K562 (cell line): ENCODE data around the gene AKT2. TPM values are rescaled to one million over a fixed set of nuclear protein-coding genes. Genes with fewer than 3 reads are reported as not detected.

Source experiments
- CHAMP1 ChIP-seq: fragments of 450-650 bp; IDR thresholded peaks from 2 replicates; pipeline ENCODE4 v1.6.1; 2016; ENCODE audit warnings: mild to moderate bottlenecking
- CHD4 ChIP-seq: fragments of 200-600 bp; sonication (generic); IDR thresholded peaks from 3 replicates; pipeline ENCODE4 v1.6.1; 2012; ENCODE audit warnings: low read depth, mild to moderate bottlenecking, mixed read lengths, low read length, inconsistent platforms; ENCODE audit not compliant: insufficient read depth, insufficient replicate concordance, poor library complexity, severe bottlenecking
- E2F3 ChIP-seq: fragments of 250-450 bp; sonication (Bioruptor Pico); IDR thresholded peaks from 2 replicates; pipeline ENCODE4 v1.4.0; 2020; ENCODE audit warnings: mild to moderate bottlenecking
- ELK1 ChIP-seq: sonication (generic); formaldehyde crosslinking; IDR thresholded peaks from 2 replicates; pipeline ENCODE4 v1.8.1; 2022; ENCODE audit warnings: missing genetic modification reagents
- ETS2 ChIP-seq: IDR thresholded peaks from 2 replicates; pipeline ENCODE4 v1.6.1; 2016; ENCODE audit warnings: borderline replicate concordance, missing genetic modification characterization, mild to moderate bottlenecking, moderate library complexity, missing compliant biosample characterization; ENCODE audit not compliant: poor library complexity, severe bottlenecking
- HCFC1 ChIP-seq: IDR thresholded peaks from 2 replicates; pipeline ENCODE4 v1.6.1; 2012; ENCODE audit warnings: low read depth, low read length, improper control_type of control experiment
- HDAC1 ChIP-seq, 2 experiments: fragments of 450-650 bp; IDR thresholded peaks; 2 replicates each; pipeline ENCODE4 v1.6.1; 2016 to 2017; ENCODE audit warnings: inconsistent platforms in 1 of 2, mild to moderate bottlenecking in 1 of 2, moderate library complexity in 1 of 2
- NR1H2 ChIP-seq: sonication (generic); formaldehyde crosslinking; IDR thresholded peaks from 2 replicates; pipeline ENCODE4 v1.4.0; 2020; ENCODE audit warnings: mild to moderate bottlenecking, missing genetic modification reagents
- NR3C1 ChIP-seq: sonication (generic); formaldehyde crosslinking; IDR thresholded peaks from 2 replicates; pipeline ENCODE4 v1.8.1; 2022; ENCODE audit warnings: missing genetic modification reagents
- NRF1 ChIP-seq, 2 experiments: fragments of 450-650 bp; IDR thresholded peaks in 1 of 2; conservative IDR thresholded peaks in 1 of 2; 2 replicates each; pipeline ENCODE4 v1.6.1; 2014; ENCODE audit warnings: mild to moderate bottlenecking in 2 of 2
- RBFOX2 ChIP-seq: fragments of 200-400 bp; formaldehyde crosslinking; IDR thresholded peaks from 2 replicates; pipeline ENCODE4 v1.6.1; 2017; ENCODE audit warnings: low read depth, mild to moderate bottlenecking, low read length, moderate library complexity
- SETDB1 ChIP-seq: IDR thresholded peaks from one replicate; pipeline ENCODE4 v1.6.1; 2012; ENCODE audit warnings: low read length, control low read depth, inconsistent platforms
- SMAD2 ChIP-seq: fragments of 150-350 bp; IDR thresholded peaks from 2 replicates; pipeline ENCODE4 v1.6.1; 2014; ENCODE audit warnings: low read depth, mild to moderate bottlenecking, low read length
- SMARCC2 ChIP-seq: fragments of 450-650 bp; IDR thresholded peaks from 2 replicates; pipeline ENCODE4 v1.6.1; 2017; ENCODE audit warnings: antibody characterized with exemption, moderate library complexity, mild to moderate bottlenecking, low read depth
- SP1 ChIP-seq: sonication (generic); formaldehyde crosslinking; IDR thresholded peaks from 2 replicates; pipeline ENCODE4 v1.8.1; 2022; ENCODE audit warnings: mild to moderate bottlenecking, missing genetic modification reagents
- STAG1 ChIP-seq: sonication (generic); formaldehyde crosslinking; IDR thresholded peaks from 2 replicates; pipeline ENCODE4 v1.5.0; 2020; ENCODE audit warnings: missing genetic modification reagents, borderline replicate concordance
- ZBTB11 ChIP-seq, 3 experiments: fragments of 200-800 bp in 1 of 3; fragments of 250-450 bp in 1 of 3; fragments of 450-650 bp in 1 of 3; sonication (Bioruptor Pico) in 1 of 3; sonication (Bioruptor generic) in 1 of 3; formaldehyde crosslinking in 1 of 3; IDR thresholded peaks; 2 replicates each; pipeline versions ENCODE4 v1.6.1 to v1.8.0; 2016 to 2022; ENCODE audit warnings: mild to moderate bottlenecking in 2 of 3, missing genetic modification characterization in 2 of 3, missing compliant biosample characterization in 1 of 3, moderate library complexity in 1 of 3
- ZFP36 ChIP-seq: fragments of 150-350 bp; IDR thresholded peaks from 2 replicates; pipeline ENCODE4 v1.6.1; 2018; ENCODE audit warnings: low read length, low read depth; ENCODE audit not compliant: partially characterized antibody
- ZNF436 ChIP-seq: fragments of 250-450, 450-650 bp; sonication (Bioruptor Pico); formaldehyde crosslinking; IDR thresholded peaks from 2 replicates; pipeline ENCODE4 v1.7.0; 2020; ENCODE audit warnings: mild to moderate bottlenecking
- ZNF75A ChIP-seq: fragments of 450-650 bp; formaldehyde crosslinking; IDR thresholded peaks from 2 replicates; pipeline ENCODE4 v1.4.0; 2020; ENCODE audit warnings: mild to moderate bottlenecking
- ZSCAN29 ChIP-seq: fragments of 450-650 bp; IDR thresholded peaks from 2 replicates; pipeline ENCODE4 v1.6.1; 2017
- polyA plus RNA-seq, 8 experiments: library from polyadenylated mRNA; depleted of rRNA in 4 of 8; stranded (reverse) in 5 of 8; unstranded in 3 of 8; fragments of >200 nt; fragmentation: Nextera tagmentation in 2 of 8; fragmentation: Illumina TruSeq in 1 of 8; extraction: Ambion mirVana in 2 of 8; extraction: Trizol in 1 of 8; gene quantifications; 2 replicates each; pipeline versions ENCODE4 v1.2.1 to v1.2.3, GENCODE V29; 2011 to 2014; ENCODE audit warnings: inconsistent platforms in 1 of 8, missing spikeins in 1 of 8
- total RNA-seq, 7 experiments: library from RNA; depleted of rRNA in 6 of 7; stranded (reverse); fragments of >200 nt in 6 of 7; fragmentation: Illumina TruSeq in 2 of 7; extraction: Trizol in 2 of 7; gene quantifications; 2 replicates each; pipeline versions ENCODE4 v1.2.1 to v1.2.3, GENCODE V29; 2011 to 2021; ENCODE audit warnings: low replicate concordance in 1 of 7

Gene AKT2
- total and polyA plus RNA-seq, 9 of the 15 experiments (the other 6 are each of a cell fraction or from before 2014, with no cell fraction given): 1.1 to 132 (median 67.7) TPM

- TF ChIP-seq ZNF75A: no peak
- peak; percentile 83 for TF ChIP-seq CHD4
- TF ChIP-seq ZSCAN29: no peak
- 0 out of 2 replicates have a peak, but pooled peaks have one; percentile 8 for TF ChIP-seq ZNF436 (CRISPR knock-in tag)
- no peak for TF ChIP-seq STAG1 (CRISPR knock-in tag)
- TF ChIP-seq NR3C1 (CRISPR knock-in tag): no peak
- TF ChIP-seq ELK1 (CRISPR knock-in tag): no peak
- TF ChIP-seq ZBTB11 (CRISPR knock-in tag; IDR thresholded peaks at IDR 0.05): peak in 1 of 3 experiments; percentile 55; a peak in 2 of 6 replicates
- TF ChIP-seq SP1 (CRISPR knock-in tag): peak; percentile 74
- TF ChIP-seq E2F3 (CRISPR knock-in tag): no peak
- TF ChIP-seq NRF1 (conservative IDR thresholded peaks at IDR 0.05 in 1 of 2, IDR thresholded peaks at IDR 0.05 in 1 of 2): peak; percentile 98
- TF ChIP-seq SMARCC2: no peak
- TF ChIP-seq NR1H2 (CRISPR knock-in tag): no peak
- no peak for TF ChIP-seq SMAD2
- no peak for TF ChIP-seq ZFP36
- peak; percentile 51; the same call in 1 of the 2 replicates for TF ChIP-seq HCFC1
- no peak for TF ChIP-seq CHAMP1
- peak; percentile 78 for TF ChIP-seq SETDB1
- no peak; the same call in 1 of the 2 replicates for TF ChIP-seq RBFOX2
- TF ChIP-seq ETS2 (tag): no peak
- TF ChIP-seq HDAC1 (IDR thresholded peaks at IDR 0.05): peak in 1 of 2 experiments; percentile 61; a peak in 2 of 4 replicates
These were observed 449 bp upstream of the AKT2 start (continued) for GRCh38 chr19:40285353-40286234.
